HCT116 (cell line): Measurements from ENCODE around the gene OVOL2. TPM values are rescaled to one million over a fixed set of nuclear protein-coding genes. Genes with fewer than 3 reads are reported as not detected.

ENCODE experiments used
- ATAC-seq: fragments of 200-7000 bp; cut with Tn5 transposase; 2 replicates; pipeline ENCODE4 v1.9.1; 2020; ENCODE audit warnings: mild to moderate bottlenecking, moderate library complexity
- BruUV-seq: library from RNA; stranded (reverse); fragments of 400-500 nt; replicated peaks from 2 replicates; lab custom pipeline; 2021; lab: Mats Ljungman, UMichigan
- CTCF ChIA-PET: fragments of 300-600 bp; sonication (Branson Sonifier 250); formaldehyde crosslinking; loops from one replicate; lab custom pipeline; 2021; ENCODE audit warnings: antibody characterized with exemption; lab: Charles Lee
- POLR2A ChIA-PET: fragments of 300-600, 350-600 bp; sonication (Branson Sonifier 250); formaldehyde crosslinking; loops from one replicate; lab custom pipeline; 2021; ENCODE audit warnings: antibody characterized with exemption; lab: Charles Lee
- RAD21 ChIA-PET, 2 experiments: fragments of 300-600 bp; sonication (Branson Sonifier 250); formaldehyde crosslinking; loops; one replicate each; lab custom pipeline; 2023; ENCODE audit warnings: low total read pairs in 2 of 2; ENCODE audit not compliant: uncharacterized antibody in 2 of 2, unreplicated experiment in 2 of 2, low non-redundant PET in 1 of 2; lab: Charles Lee
- DNase-seq: peaks from one replicate; pipeline ENCODE4 v3.0.0-alpha.2; 2010; ENCODE audit warnings: low read depth, low spot score
- H2AFZ ChIP-seq: fragments of 200-600 bp; shearing (Covaris generic), sonication (generic); 2 replicates; pipeline ENCODE4 v1.6.1; 2017; ENCODE audit warnings: low read depth, mixed run types, mixed read lengths, antibody characterized with exemption, low read length; ENCODE audit not compliant: poor library complexity, severe bottlenecking
- H3K27ac ChIP-seq: 2 replicates; pipeline ENCODE4 v1.5.1; 2012; ENCODE audit warnings: low read depth, low read length
- H3K27me3 ChIP-seq: fragments of 200-600 bp; sonication (generic); 2 replicates; pipeline ENCODE4 v1.6.1; 2016; ENCODE audit warnings: mixed run types, low read length, mixed read lengths; ENCODE audit not compliant: insufficient read depth
- H3K36me3 ChIP-seq, 2 experiments: fragments of 200-500 bp in 1 of 2; fragments of 200-600 bp in 1 of 2; sonication (Bioruptor generic) in 1 of 2; sonication (generic) in 1 of 2; 2 replicates each; pipeline versions ENCODE4 v1.5.1 to v1.6.1; 2014 to 2016; ENCODE audit warnings: low read length in 2 of 2, inconsistent platforms in 1 of 2, mixed read lengths in 1 of 2, mixed run types in 1 of 2; ENCODE audit not compliant: insufficient read depth in 2 of 2, control insufficient read depth in 1 of 2
- H3K4me1 ChIP-seq, 2 experiments: fragments of 200-600 bp in 1 of 2; sonication (generic) in 1 of 2; 2 replicates each; pipeline versions ENCODE4 v1.5.1 to v1.6.1; 2012 to 2017; ENCODE audit warnings: low read length in 2 of 2, inconsistent platforms in 1 of 2, mild to moderate bottlenecking in 1 of 2, mixed read lengths in 1 of 2, mixed run types in 1 of 2, moderate library complexity in 1 of 2; ENCODE audit not compliant: insufficient read depth in 2 of 2, control insufficient read depth in 1 of 2
- H3K4me2 ChIP-seq: fragments of 200-600 bp; sonication (generic); 2 replicates; pipeline ENCODE4 v1.6.1; 2017; ENCODE audit warnings: mixed run types, low read length, mixed read lengths
- H3K4me3 ChIP-seq, 2 experiments: fragments of 200-600 bp in 1 of 2; sonication (generic) in 1 of 2; replicated peaks in 1 of 2; 2 replicates each; pipeline ENCODE4 v1.5.1; 2011 to 2016; ENCODE audit warnings: low read length in 2 of 2, control low read depth in 1 of 2, low read depth in 1 of 2, mild to moderate bottlenecking in 1 of 2, mixed read lengths in 1 of 2, mixed run types in 1 of 2
- H3K79me2 ChIP-seq: fragments of 200-600 bp; sonication (generic); 2 replicates; pipeline ENCODE4 v1.6.1; 2017; ENCODE audit warnings: mild to moderate bottlenecking, mixed run types, low read length, moderate library complexity, mixed read lengths; ENCODE audit not compliant: insufficient read depth
- H3K9ac ChIP-seq: fragments of 200-600 bp; sonication (generic); 2 replicates; pipeline ENCODE4 v1.6.1; 2016; ENCODE audit warnings: low read length, mixed read lengths
- H3K9me2 ChIP-seq: fragments of 200-600 bp; sonication (generic), shearing (Covaris generic); 2 replicates; pipeline ENCODE4 v1.6.1; 2017; ENCODE audit warnings: mixed run types, mild to moderate bottlenecking, moderate library complexity; ENCODE audit not compliant: insufficient read depth
- H3K9me3 ChIP-seq, 2 experiments: fragments of 200-500 bp in 1 of 2; fragments of 200-600 bp in 1 of 2; sonication (Bioruptor generic) in 1 of 2; sonication (generic) in 1 of 2; 2 replicates each; pipeline ENCODE4 v1.6.1; 2014 to 2017; ENCODE audit warnings: low read length in 2 of 2, mixed read lengths in 2 of 2, inconsistent platforms in 1 of 2, low read depth in 1 of 2, mild to moderate bottlenecking in 1 of 2, mixed run types in 1 of 2, moderate library complexity in 1 of 2; ENCODE audit not compliant: control insufficient read depth in 1 of 2, insufficient read depth in 1 of 2
- H4K20me1 ChIP-seq: fragments of 200-600 bp; sonication (generic), shearing (Covaris generic); 2 replicates; pipeline ENCODE4 v1.6.1; 2017; ENCODE audit warnings: mixed run types, mild to moderate bottlenecking, moderate library complexity; ENCODE audit not compliant: insufficient read depth
- ATF3 ChIP-seq: IDR thresholded peaks from 2 replicates; pipeline ENCODE4 v1.6.1; 2012
- CBX3 ChIP-seq: IDR thresholded peaks from 2 replicates; pipeline ENCODE4 v1.6.1; 2012; ENCODE audit warnings: low read depth
- CEBPB ChIP-seq: IDR thresholded peaks from 2 replicates; pipeline ENCODE4 v1.6.1; 2012; ENCODE audit warnings: low read depth
- ELF1 ChIP-seq: IDR thresholded peaks from 2 replicates; pipeline ENCODE4 v1.6.1; 2012; ENCODE audit warnings: low read depth, borderline replicate concordance
- EZH2 ChIP-seq: fragments of 200-600 bp; sonication (generic); IDR thresholded peaks from 2 replicates; pipeline ENCODE4 v1.6.1; 2017; ENCODE audit warnings: antibody characterized with exemption, mixed run types
- EZH2phosphoT487 ChIP-seq: fragments of 200-600 bp; IDR thresholded peaks from 2 replicates; pipeline ENCODE4 v1.6.1; 2018; ENCODE audit warnings: antibody characterized with exemption, borderline replicate concordance
- FOSL1 ChIP-seq: IDR thresholded peaks from 2 replicates; pipeline ENCODE4 v1.6.1; 2012; ENCODE audit warnings: low read depth
- JUND ChIP-seq: IDR thresholded peaks from 2 replicates; pipeline ENCODE4 v1.6.1; 2012
- REST ChIP-seq: IDR thresholded peaks from 2 replicates; pipeline ENCODE4 v1.6.1; 2012; ENCODE audit warnings: low read depth
- SIN3A ChIP-seq: IDR thresholded peaks from 2 replicates; pipeline ENCODE4 v1.6.1; 2012; ENCODE audit warnings: low read depth
- SRF ChIP-seq: IDR thresholded peaks from 2 replicates; pipeline ENCODE4 v1.6.1; 2012; ENCODE audit warnings: low read depth
- TCF7L2 ChIP-seq: IDR thresholded peaks from 2 replicates; pipeline ENCODE4 v1.7.0; 2011; ENCODE audit warnings: borderline replicate concordance, inconsistent platforms; ENCODE audit not compliant: insufficient read depth, insufficient read length; ENCODE audit errors: extremely low read depth
- YY1 ChIP-seq: IDR thresholded peaks from 2 replicates; pipeline ENCODE4 v1.6.1; 2011; ENCODE audit warnings: low read length, low read depth, moderate library complexity, mild to moderate bottlenecking; ENCODE audit not compliant: insufficient replicate concordance; ENCODE audit errors: extremely low read depth
- ZBTB33 ChIP-seq: IDR thresholded peaks from 2 replicates; pipeline ENCODE4 v1.6.1; 2011; ENCODE audit warnings: mild to moderate bottlenecking, low read length, moderate library complexity; ENCODE audit not compliant: insufficient replicate concordance; ENCODE audit errors: extremely low read depth
- ZFX ChIP-seq: fragments of 450-650 bp; IDR thresholded peaks from 2 replicates; pipeline ENCODE4 v1.6.1; 2017
- ZNF274 ChIP-seq: fragments of 200-500 bp; sonication (Bioruptor generic); IDR thresholded peaks from 2 replicates; pipeline ENCODE4 v1.6.1; 2014; ENCODE audit warnings: mild to moderate bottlenecking, low read depth, low read length, inconsistent platforms
- intact Hi-C: fragments of 100-400 bp; cut with micrococcal nuclease; formaldehyde crosslinking; loops from 2 replicates; pipeline ENCODE4 v1.10.0; 2022
- total RNA-seq: library from RNA; stranded (reverse); gene quantifications from one replicate; pipeline ENCODE4 v1.2.1, GENCODE V29; 2021; ENCODE audit not compliant: unreplicated experiment
- TF ChIP-seq, protein P1 (sequence below), 3 experiments: fragments of 200-600 bp in 1 of 3; sonication (generic) in 1 of 3; IDR thresholded peaks in 2 of 3; conservative IDR thresholded peaks in 1 of 3; 2 replicates each; pipeline ENCODE4 v1.5.1; 2012 to 2017; ENCODE audit warnings: low read depth in 2 of 3, low read length in 2 of 3, antibody characterized with exemption in 1 of 3, borderline replicate concordance in 1 of 3, control low read depth in 1 of 3, mild to moderate bottlenecking in 1 of 3, mixed read lengths in 1 of 3, mixed run types in 1 of 3, moderate library complexity in 1 of 3; ENCODE audit not compliant: insufficient read depth in 1 of 3

The OVOL2 gene
- total RNA-seq, 1 experiment from 2014 or later: 0.86 TPM

- DNase-seq: no peak
- no peak overlapping the region for H3K27ac ChIP-seq
- no TSS peak for BruUV-seq
- H3K27me3 ChIP-seq: no peaks in the 10 kb centered on the region; the same call in 1 of the 2 replicates
- no peak overlapping the region for H3K4me2 ChIP-seq
- H3K9ac ChIP-seq: no peak overlapping the region
- ATAC-seq: no peak
- no peaks in the 10 kb centered on the region for H3K79me2 ChIP-seq
- ChIA-PET RAD21 (no interaction called here), CTCF (no interaction called here), POLR2A (no interaction called here)
- H4K20me1 ChIP-seq: no peaks in the 10 kb centered on the region
- H3K4me1 ChIP-seq: no peaks in the 10 kb centered on the region
- intact Hi-C loops: no loop called here
- TF ChIP-seq ZBTB33: no peak
- no peak for TF ChIP-seq JUND
- no peak for TF ChIP-seq ATF3
- TF ChIP-seq CEBPB: no peak
- no peak for TF ChIP-seq FOSL1
- TF ChIP-seq, protein P1, sequence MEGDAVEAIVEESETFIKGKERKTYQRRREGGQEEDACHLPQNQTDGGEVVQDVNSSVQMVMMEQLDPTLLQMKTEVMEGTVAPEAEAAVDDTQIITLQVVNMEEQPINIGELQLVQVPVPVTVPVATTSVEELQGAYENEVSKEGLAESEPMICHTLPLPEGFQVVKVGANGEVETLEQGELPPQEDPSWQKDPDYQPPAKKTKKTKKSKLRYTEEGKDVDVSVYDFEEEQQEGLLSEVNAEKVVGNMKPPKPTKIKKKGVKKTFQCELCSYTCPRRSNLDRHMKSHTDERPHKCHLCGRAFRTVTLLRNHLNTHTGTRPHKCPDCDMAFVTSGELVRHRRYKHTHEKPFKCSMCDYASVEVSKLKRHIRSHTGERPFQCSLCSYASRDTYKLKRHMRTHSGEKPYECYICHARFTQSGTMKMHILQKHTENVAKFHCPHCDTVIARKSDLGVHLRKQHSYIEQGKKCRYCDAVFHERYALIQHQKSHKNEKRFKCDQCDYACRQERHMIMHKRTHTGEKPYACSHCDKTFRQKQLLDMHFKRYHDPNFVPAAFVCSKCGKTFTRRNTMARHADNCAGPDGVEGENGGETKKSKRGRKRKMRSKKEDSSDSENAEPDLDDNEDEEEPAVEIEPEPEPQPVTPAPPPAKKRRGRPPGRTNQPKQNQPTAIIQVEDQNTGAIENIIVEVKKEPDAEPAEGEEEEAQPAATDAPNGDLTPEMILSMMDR (IDR thresholded peaks at IDR 0.05 in 2 of 3, conservative IDR thresholded peaks at IDR 0.05 in 1 of 3; ENCODE audit: borderline replicate concordance in 1 of 3, insufficient read depth in 1 of 3, low read depth in 2 of 3, low read length in 2 of 3): no peak
- TF ChIP-seq TCF7L2: no peak
- TF ChIP-seq YY1: no peak
- TF ChIP-seq ZNF274: no peak
- no peak for TF ChIP-seq SRF
- TF ChIP-seq ZFX: no peak
- no peak for TF ChIP-seq REST
- no peak for TF ChIP-seq ELF1
- TF ChIP-seq EZH2: no peak
- no peak for TF ChIP-seq SIN3A
- TF ChIP-seq CBX3: no peak
- TF ChIP-seq EZH2phosphoT487: no peak
- H2AFZ ChIP-seq: no peak overlapping the region
- no peaks in the 10 kb centered on the region for H3K9me3 ChIP-seq
- H3K9me2 ChIP-seq: no peaks in the 10 kb centered on the region
- no peaks in the 10 kb centered on the region for H3K36me3 ChIP-seq
- no peak overlapping the region for H3K4me3 ChIP-seq
These were observed 19.4 kb upstream of the OVOL2 start for GRCh38 chr20:18077157-18077556.
